ENCODE results near the gene DACH2.

GRCh38 chrX:86194758-86195157 is 46.5 kb downstream of the DACH2 start:
- TF ChIP-seq, protein P1, sequence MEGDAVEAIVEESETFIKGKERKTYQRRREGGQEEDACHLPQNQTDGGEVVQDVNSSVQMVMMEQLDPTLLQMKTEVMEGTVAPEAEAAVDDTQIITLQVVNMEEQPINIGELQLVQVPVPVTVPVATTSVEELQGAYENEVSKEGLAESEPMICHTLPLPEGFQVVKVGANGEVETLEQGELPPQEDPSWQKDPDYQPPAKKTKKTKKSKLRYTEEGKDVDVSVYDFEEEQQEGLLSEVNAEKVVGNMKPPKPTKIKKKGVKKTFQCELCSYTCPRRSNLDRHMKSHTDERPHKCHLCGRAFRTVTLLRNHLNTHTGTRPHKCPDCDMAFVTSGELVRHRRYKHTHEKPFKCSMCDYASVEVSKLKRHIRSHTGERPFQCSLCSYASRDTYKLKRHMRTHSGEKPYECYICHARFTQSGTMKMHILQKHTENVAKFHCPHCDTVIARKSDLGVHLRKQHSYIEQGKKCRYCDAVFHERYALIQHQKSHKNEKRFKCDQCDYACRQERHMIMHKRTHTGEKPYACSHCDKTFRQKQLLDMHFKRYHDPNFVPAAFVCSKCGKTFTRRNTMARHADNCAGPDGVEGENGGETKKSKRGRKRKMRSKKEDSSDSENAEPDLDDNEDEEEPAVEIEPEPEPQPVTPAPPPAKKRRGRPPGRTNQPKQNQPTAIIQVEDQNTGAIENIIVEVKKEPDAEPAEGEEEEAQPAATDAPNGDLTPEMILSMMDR (IDR thresholded peaks at IDR 0.05) = no peak
- no peak for TF ChIP-seq POLR2A (IDR thresholded peaks at IDR 0.05)

Data from upper lobe of left lung (tissue), 4 donors.